HG03280 (cell line): ENCODE measurements around the gene OGT.

ENCODE experiments used
- ATAC-seq: cut with Tn5 transposase; IDR thresholded peaks from one replicate; pipeline ENCODE4 v1.9.1; 2021; ENCODE audit warnings: mild to moderate bottlenecking, moderate library complexity; ENCODE audit not compliant: unreplicated experiment

The OGT gene

DNA sequence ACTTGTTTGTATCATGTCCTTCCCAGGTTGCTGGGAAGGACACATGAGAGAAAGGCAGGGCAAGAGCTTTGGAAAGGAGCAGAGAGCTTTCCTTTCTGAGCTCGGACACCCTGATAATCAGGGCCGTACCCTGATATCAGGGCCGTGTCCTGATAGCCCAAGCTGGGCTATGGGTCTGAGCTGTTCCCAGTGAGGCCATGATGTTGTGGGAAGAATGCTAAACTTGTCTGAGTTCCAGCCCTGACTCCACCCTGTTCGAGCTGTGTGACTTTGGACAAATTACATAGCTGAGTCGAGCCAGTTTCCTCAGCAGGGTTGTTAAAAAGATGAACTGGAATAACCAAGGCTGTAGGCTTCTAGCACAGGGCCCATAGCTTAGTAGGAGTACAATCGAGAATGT, 88.7 kb downstream of the OGT start:
- ATAC-seq, result no peak

DNA sequence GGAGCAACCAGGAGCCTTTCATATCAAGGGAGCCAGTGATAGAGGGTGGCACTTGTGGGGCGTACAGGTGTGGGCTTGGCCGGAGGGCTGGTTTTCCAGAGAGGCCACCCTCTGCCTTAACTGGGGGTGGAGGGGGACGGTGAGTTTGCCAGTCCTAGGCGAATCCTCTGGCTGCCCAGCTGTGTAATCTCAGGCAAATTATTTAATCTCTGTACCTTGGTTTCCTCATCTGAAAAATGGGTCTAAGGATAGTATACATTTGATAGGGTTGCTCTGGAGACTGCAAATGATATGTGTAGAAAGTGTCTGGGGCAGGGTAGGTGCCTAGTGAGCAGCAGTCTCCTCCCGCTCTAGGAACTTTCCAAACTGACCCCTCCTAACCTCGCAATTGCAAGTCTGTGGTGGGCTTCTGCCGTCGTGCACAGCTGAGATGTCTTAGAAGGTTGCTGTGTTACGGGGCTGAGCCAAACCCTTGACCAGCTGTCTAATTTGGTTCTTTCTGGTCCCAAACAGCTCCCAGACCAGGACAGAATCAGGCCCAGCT, 89.2 kb downstream of the OGT start:
- ATAC-seq, result no peak

DNA sequence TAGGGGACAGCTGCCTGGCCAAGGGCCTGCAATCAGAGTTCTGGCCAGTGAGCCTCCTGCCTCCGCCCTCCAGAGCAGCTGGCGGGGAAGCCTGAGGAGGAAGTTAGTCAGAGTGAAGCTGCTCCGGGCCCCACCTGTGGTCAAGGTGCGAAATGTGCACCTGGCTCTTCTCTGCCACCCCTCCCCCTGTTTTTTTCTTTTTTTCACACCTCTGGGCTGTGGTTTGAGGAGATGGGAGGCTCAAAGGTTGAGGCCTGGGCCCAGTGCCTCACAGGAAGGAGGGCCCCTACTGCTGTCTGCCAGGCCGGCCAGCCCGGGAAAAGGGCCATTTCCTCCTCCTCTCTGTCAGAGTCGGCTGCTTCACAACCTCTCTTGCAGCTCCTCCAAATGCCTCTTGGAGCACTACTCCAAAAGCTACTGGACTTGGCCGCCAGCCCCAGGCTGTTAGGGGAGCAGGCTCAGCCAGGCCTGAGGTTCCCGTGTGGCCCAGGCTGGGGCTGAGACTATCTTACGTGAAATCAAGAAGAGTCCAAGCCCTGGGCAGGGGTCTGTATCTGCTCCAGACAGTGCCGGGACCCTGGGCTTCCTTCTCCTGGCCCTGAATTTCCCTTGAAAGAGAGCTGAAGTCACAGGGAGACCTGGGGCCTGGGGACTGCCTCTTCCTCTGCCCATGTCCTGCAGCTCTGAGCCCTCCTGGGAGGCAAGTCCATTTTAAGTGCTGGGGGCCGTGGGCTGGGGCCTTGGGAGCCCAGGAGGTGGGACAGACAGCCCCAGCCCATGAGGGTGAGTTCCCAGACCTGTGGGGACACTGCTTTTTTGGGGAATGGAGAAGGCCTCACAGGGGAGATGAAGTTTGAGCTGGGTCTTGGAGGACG, 89.9 kb downstream of the OGT start:
- ATAC-seq, result peak; percentile 50

DNA sequence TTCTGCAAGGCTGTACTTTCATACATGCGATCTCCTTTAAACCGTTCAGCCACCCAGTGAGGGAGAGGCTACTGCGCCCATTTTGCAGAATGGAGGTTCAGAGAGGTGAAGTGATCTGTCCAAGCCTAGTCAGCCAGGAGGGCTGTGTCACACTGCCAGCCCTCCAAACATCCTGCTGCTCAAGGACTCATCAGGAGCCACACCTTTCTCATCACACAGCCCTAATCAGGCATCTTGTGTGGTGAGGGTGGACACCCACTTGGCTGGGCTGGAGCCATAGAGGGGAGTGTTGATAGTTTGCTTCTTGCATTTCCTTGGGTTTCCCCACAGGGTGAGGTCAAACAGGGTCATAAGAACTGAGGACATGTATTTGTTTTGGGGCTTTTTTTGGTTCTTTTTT, 90.8 kb downstream of the OGT start:
- no peak for ATAC-seq

DNA sequence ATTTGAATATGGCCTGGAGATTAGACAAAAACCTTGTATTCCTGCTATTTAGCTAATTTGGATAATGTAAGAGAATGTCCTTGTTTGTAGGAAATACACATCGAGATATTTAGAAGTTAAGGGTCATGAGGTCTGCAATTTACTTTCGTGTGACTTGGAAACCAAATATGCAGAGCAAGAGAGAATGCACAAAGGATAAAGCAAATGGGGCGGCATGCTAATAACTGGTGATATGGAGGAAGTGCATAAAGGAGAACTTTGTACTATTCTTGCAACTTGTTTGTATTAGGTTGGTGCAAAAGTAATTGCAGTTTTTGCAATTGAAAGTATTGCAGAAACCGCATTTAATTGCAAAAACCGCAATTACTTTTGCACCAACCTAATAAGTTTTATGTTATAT, 92.6 kb downstream of the OGT start:
- ATAC-seq, result no peak
